Stimulated activated naive CD4-positive, alpha-beta T cell (primary cell): ENCODE results near the gene PHF12.
A peak's percentile ranks its signal among the peaks of the same experiment; 100 is the strongest.
"Not testable (repeated sequence)": the region's sequence is repeated elsewhere in the genome, so short reads cannot be mapped to it uniquely, and the experiment has no call there.

Experiments
- DNase-seq, 6 experiments: peaks; one replicate each; lab custom pipeline; 2025; lab: John Stamatoyannopoulos, UW

Gene PHF12

GRCh38 chr17:28882154-28882895, 69.0 kb downstream of the PHF12 start:
- DNase-seq, result no peak

GRCh38 chr17:28881533-28882056, 69.7 kb downstream of the PHF12 start:
- DNase-seq, result no peak

- no peak for DNase-seq
Measured at GRCh38 chr17:28880572-28880945, 70.8 kb downstream of the PHF12 start.

- no peak for DNase-seq
Measured at GRCh38 chr17:28879886-28880571, 71.3 kb downstream of the PHF12 start.

GRCh38 chr17:28878981-28879380, 72.3 kb downstream of the PHF12 start:
- DNase-seq, result peak in 1 of 6 experiments; percentile 3

- DNase-seq, result no peak
Measured at GRCh38 chr17:28878158-28878910, 73.0 kb downstream of the PHF12 start.

GRCh38 chr17:28877150-28877711, 74.1 kb downstream of the PHF12 start:
- not testable (repeated sequence) for DNase-seq

GRCh38 chr17:28875848-28876550, 75.3 kb downstream of the PHF12 start:
- no peak for DNase-seq

- DNase-seq, result no peak
Measured at GRCh38 chr17:28874750-28875149, 76.6 kb downstream of the PHF12 start.

GRCh38 chr17:28873839-28874238, 77.5 kb downstream of the PHF12 start:
- DNase-seq, result no peak

GRCh38 chr17:28871056-28871579, 80.2 kb downstream of the PHF12 start:
- DNase-seq, result peak in 4 of 6 experiments; percentile 17 to 58 (median 46)

GRCh38 chr17:28867276-28867675, 84.0 kb downstream of the PHF12 start:
- DNase-seq, result no peak

GRCh38 chr17:28865946-28866752, 85.2 kb downstream of the PHF12 start:
- no peak for DNase-seq

- no peak for DNase-seq
Measured at GRCh38 chr17:28864991-28865849, 86.1 kb downstream of the PHF12 start.

- DNase-seq, result no peak
Measured at GRCh38 chr17:28863953-28864352, 87.4 kb downstream of the PHF12 start.

- DNase-seq, result no peak
Measured at GRCh38 chr17:28862561-28862960, 88.8 kb downstream of the PHF12 start.

- DNase-seq, result no peak
Measured at GRCh38 chr17:28861393-28862203, 89.7 kb downstream of the PHF12 start.

- DNase-seq, result no peak
Measured at GRCh38 chr17:28860363-28860808, 90.9 kb downstream of the PHF12 start.
